C4-2B (cell line): ENCODE measurements around the gene PAQR5.

Source experiments
- CTCF ChIP-seq: fragments of 450-650 bp; conservative IDR thresholded peaks from 2 replicates; pipeline ENCODE4 v1.5.1; 2017; ENCODE audit warnings: mild to moderate bottlenecking
- ZFX ChIP-seq: fragments of 450-650 bp; IDR thresholded peaks from 2 replicates; pipeline ENCODE4 v1.6.1; 2017

GRCh38 chr15:69415381-69415780 lies 116.7 kb downstream of the PAQR5 start:
- TF ChIP-seq CTCF (no peak), ZFX (no peak)
